PFSK-1 (cell line): ENCODE measurements around the gene KRTAP6-3.

Experiments
- FOXP2 ChIP-seq: optimal IDR thresholded peaks from 2 replicates; pipeline ENCODE3; 2011; ENCODE audit warnings: borderline replicate concordance, control low read depth, inconsistent platforms; ENCODE audit not compliant: insufficient read depth; ENCODE audit errors: extremely low read length, extremely low read depth
- POLR2AphosphoS5 ChIP-seq: IDR thresholded peaks from 2 replicates; pipeline ENCODE4 v1.6.1; 2012; ENCODE audit warnings: low read depth, mild to moderate bottlenecking, control low read depth, low read length, moderate library complexity
- SIN3A ChIP-seq: IDR thresholded peaks from 2 replicates; pipeline ENCODE4 v1.6.1; 2012; ENCODE audit warnings: mild to moderate bottlenecking, low read length, moderate library complexity, borderline replicate concordance; ENCODE audit not compliant: insufficient read depth
- TAF1 ChIP-seq: IDR thresholded peaks from 2 replicates; pipeline ENCODE4 v1.6.1; 2012; ENCODE audit warnings: low read length, control low read depth, borderline replicate concordance; ENCODE audit not compliant: insufficient read depth
- TF ChIP-seq, protein P1 (sequence below), 2 experiments: IDR thresholded peaks; 2 replicates each; pipeline versions ENCODE4 v1.6.1 to v1.8.0; 2011 to 2012; ENCODE audit warnings: low read depth in 2 of 2, low read length in 2 of 2, control low read depth in 1 of 2, inconsistent platforms in 1 of 2, mild to moderate bottlenecking in 1 of 2, moderate library complexity in 1 of 2; ENCODE audit not compliant: insufficient read depth in 1 of 2

Gene KRTAP6-3

GRCh38 chr21:30620080-30620479 is 27.8 kb downstream of the KRTAP6-3 start:
- TF ChIP-seq POLR2AphosphoS5 (no peak), FOXP2 (no peak), TAF1 (no peak), SIN3A (no peak)
- TF ChIP-seq, protein P1, sequence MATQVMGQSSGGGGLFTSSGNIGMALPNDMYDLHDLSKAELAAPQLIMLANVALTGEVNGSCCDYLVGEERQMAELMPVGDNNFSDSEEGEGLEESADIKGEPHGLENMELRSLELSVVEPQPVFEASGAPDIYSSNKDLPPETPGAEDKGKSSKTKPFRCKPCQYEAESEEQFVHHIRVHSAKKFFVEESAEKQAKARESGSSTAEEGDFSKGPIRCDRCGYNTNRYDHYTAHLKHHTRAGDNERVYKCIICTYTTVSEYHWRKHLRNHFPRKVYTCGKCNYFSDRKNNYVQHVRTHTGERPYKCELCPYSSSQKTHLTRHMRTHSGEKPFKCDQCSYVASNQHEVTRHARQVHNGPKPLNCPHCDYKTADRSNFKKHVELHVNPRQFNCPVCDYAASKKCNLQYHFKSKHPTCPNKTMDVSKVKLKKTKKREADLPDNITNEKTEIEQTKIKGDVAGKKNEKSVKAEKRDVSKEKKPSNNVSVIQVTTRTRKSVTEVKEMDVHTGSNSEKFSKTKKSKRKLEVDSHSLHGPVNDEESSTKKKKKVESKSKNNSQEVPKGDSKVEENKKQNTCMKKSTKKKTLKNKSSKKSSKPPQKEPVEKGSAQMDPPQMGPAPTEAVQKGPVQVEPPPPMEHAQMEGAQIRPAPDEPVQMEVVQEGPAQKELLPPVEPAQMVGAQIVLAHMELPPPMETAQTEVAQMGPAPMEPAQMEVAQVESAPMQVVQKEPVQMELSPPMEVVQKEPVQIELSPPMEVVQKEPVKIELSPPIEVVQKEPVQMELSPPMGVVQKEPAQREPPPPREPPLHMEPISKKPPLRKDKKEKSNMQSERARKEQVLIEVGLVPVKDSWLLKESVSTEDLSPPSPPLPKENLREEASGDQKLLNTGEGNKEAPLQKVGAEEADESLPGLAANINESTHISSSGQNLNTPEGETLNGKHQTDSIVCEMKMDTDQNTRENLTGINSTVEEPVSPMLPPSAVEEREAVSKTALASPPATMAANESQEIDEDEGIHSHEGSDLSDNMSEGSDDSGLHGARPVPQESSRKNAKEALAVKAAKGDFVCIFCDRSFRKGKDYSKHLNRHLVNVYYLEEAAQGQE (IDR thresholded peaks at IDR 0.05; ENCODE audit: insufficient read depth in 1 of 2, low read depth in 2 of 2, low read length in 2 of 2), result no peak

GRCh38 chr21:30620522-30620921 is 28.3 kb downstream of the KRTAP6-3 start, which contains the start of gene KRTAP20-4:
Gene KRTAP20-4 (plus strand): TSS chr21:30620627.
- no peak for TF ChIP-seq POLR2AphosphoS5
- TF ChIP-seq, protein P1 (IDR thresholded peaks at IDR 0.05; ENCODE audit: insufficient read depth in 1 of 2, low read depth in 2 of 2, low read length in 2 of 2), result no peak
- TF ChIP-seq SIN3A, result no peak
- no peak for TF ChIP-seq TAF1
- no peak for TF ChIP-seq FOXP2

DNA sequence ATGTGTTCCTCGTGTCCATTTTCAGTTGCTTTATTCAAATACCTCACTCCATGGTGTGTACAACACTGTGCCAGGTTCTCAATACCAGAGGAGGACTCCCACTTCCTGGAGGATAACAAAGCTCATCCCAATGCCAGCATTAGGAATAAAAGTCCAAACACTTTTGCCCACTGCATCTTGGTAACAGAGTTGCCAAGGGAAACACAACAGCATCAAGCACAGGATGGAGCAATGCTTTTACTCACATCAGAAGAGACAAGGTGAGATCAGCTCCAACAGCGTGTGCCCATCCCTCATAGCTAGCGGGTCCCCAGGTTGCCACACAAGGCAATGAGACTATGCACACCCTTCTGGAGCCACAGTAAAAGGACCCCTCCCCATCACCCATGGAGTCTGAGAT is 31.1 kb downstream of the KRTAP6-3 start:
- no peak for TF ChIP-seq SIN3A
- no peak for TF ChIP-seq TAF1
- no peak for TF ChIP-seq POLR2AphosphoS5
- TF ChIP-seq, protein P1 (IDR thresholded peaks at IDR 0.05; ENCODE audit: insufficient read depth in 1 of 2, low read depth in 2 of 2, low read length in 2 of 2), result no peak
- no peak for TF ChIP-seq FOXP2

- TF ChIP-seq TAF1 (no peak), POLR2AphosphoS5 (no peak), FOXP2 (no peak), SIN3A (no peak)
- TF ChIP-seq, protein P1 (IDR thresholded peaks at IDR 0.05; ENCODE audit: insufficient read depth in 1 of 2, low read depth in 2 of 2, low read length in 2 of 2), result no peak
Observed at GRCh38 chr21:30625449-30626165, 33.4 kb downstream of the KRTAP6-3 start.

- TF ChIP-seq, protein P1 (IDR thresholded peaks at IDR 0.05; ENCODE audit: insufficient read depth in 1 of 2, low read depth in 2 of 2, low read length in 2 of 2), result peak in 1 of 2 experiments; percentile 76; a peak in 2 of 4 replicates
- TF ChIP-seq SIN3A (no peak), TAF1 (no peak)
Observed at GRCh38 chr21:30628109-30628508, 35.9 kb downstream of the KRTAP6-3 start.
